K562 (cell line): Measurements from ENCODE around the gene ZNRD2. TPM values are rescaled to one million over a fixed set of nuclear protein-coding genes. Genes with fewer than 3 reads are reported as not detected.

ENCODE experiments used
- BHLHE40 ChIP-seq: IDR thresholded peaks from 2 replicates; pipeline ENCODE4 v1.6.1; 2011; ENCODE audit warnings: low read length, improper control_type of control experiment
- BRD9 ChIP-seq: fragments of 450-650 bp; IDR thresholded peaks from 2 replicates; pipeline ENCODE4 v1.6.1; 2018; ENCODE audit warnings: low read depth; ENCODE audit not compliant: partially characterized antibody
- ETV5 ChIP-seq: sonication (generic); formaldehyde crosslinking; IDR thresholded peaks from 2 replicates; pipeline ENCODE4 v1.4.0; 2020; ENCODE audit warnings: low read depth, mild to moderate bottlenecking, missing genetic modification reagents
- FOXP1 ChIP-seq: sonication (generic); formaldehyde crosslinking; IDR thresholded peaks from 2 replicates; pipeline ENCODE4 v1.8.0; 2022; ENCODE audit warnings: mild to moderate bottlenecking, missing genetic modification reagents
- NCOR1 ChIP-seq: fragments of 450-650 bp; IDR thresholded peaks from 2 replicates; pipeline ENCODE4 v1.6.1; 2016; ENCODE audit warnings: mild to moderate bottlenecking, moderate library complexity
- PHTF2 ChIP-seq: fragments of 250-450 bp; sonication (Bioruptor Pico); IDR thresholded peaks from 2 replicates; pipeline ENCODE4 v1.5.0; 2021; ENCODE audit warnings: mild to moderate bottlenecking
- PYGO2 ChIP-seq: fragments of 450-650 bp; IDR thresholded peaks from 2 replicates; pipeline ENCODE4 v1.6.1; 2016; ENCODE audit warnings: mild to moderate bottlenecking, missing genetic modification characterization, moderate library complexity, missing compliant biosample characterization
- SAFB ChIP-seq: fragments of 200-400 bp; formaldehyde crosslinking; IDR thresholded peaks from 2 replicates; pipeline ENCODE4 v1.6.1; 2017; ENCODE audit warnings: low read depth, low read length, borderline replicate concordance
- SIN3A ChIP-seq, 2 experiments: fragments of 150-350 bp in 1 of 2; IDR thresholded peaks; 2 replicates each; pipeline ENCODE4 v1.6.1; 2011 to 2016; ENCODE audit warnings: borderline replicate concordance in 2 of 2, low read depth in 2 of 2, low read length in 2 of 2, mild to moderate bottlenecking in 2 of 2, moderate library complexity in 2 of 2; ENCODE audit not compliant: control insufficient read depth in 1 of 2
- ZNF830 ChIP-seq: fragments of 250-450 bp; sonication (Bioruptor Pico); IDR thresholded peaks from 2 replicates; pipeline ENCODE4 v1.5.0; 2021; ENCODE audit warnings: mild to moderate bottlenecking
- polyA plus RNA-seq, 8 experiments: library from polyadenylated mRNA; depleted of rRNA in 4 of 8; stranded (reverse) in 5 of 8; unstranded in 3 of 8; fragments of >200 nt; fragmentation: Nextera tagmentation in 2 of 8; fragmentation: Illumina TruSeq in 1 of 8; extraction: Ambion mirVana in 2 of 8; extraction: Trizol in 1 of 8; gene quantifications; 2 replicates each; pipeline versions ENCODE4 v1.2.1 to v1.2.3, GENCODE V29; 2011 to 2014; ENCODE audit warnings: inconsistent platforms in 1 of 8, missing spikeins in 1 of 8
- total RNA-seq, 7 experiments: library from RNA; depleted of rRNA in 6 of 7; stranded (reverse); fragments of >200 nt in 6 of 7; fragmentation: Illumina TruSeq in 2 of 7; extraction: Trizol in 2 of 7; gene quantifications; 2 replicates each; pipeline versions ENCODE4 v1.2.1 to v1.2.3, GENCODE V29; 2011 to 2021; ENCODE audit warnings: low replicate concordance in 1 of 7
- TF ChIP-seq, protein P1 (sequence below): fragments of 250-450 bp; sonication (Bioruptor Pico); IDR thresholded peaks from 2 replicates; pipeline ENCODE4 v1.5.0; 2021; ENCODE audit warnings: mild to moderate bottlenecking, moderate library complexity
- TF ChIP-seq, protein P2 (sequence below): sonication (generic); formaldehyde crosslinking; IDR thresholded peaks from 2 replicates; pipeline ENCODE4 v1.8.0; 2023; ENCODE audit warnings: missing genetic modification reagents, mild to moderate bottlenecking, borderline replicate concordance
- TF ChIP-seq, protein P3 (sequence below): fragments of 250-450 bp; sonication (Bioruptor Pico); IDR thresholded peaks from 2 replicates; pipeline ENCODE4 v1.5.0; 2022; ENCODE audit warnings: mild to moderate bottlenecking

Gene ZNRD2
- total and polyA plus RNA-seq, 9 of the 15 experiments (the other 6 are each of a cell fraction or from before 2014, with no cell fraction given) = 13.4 to 129 (median 60.4) TPM

DNA sequence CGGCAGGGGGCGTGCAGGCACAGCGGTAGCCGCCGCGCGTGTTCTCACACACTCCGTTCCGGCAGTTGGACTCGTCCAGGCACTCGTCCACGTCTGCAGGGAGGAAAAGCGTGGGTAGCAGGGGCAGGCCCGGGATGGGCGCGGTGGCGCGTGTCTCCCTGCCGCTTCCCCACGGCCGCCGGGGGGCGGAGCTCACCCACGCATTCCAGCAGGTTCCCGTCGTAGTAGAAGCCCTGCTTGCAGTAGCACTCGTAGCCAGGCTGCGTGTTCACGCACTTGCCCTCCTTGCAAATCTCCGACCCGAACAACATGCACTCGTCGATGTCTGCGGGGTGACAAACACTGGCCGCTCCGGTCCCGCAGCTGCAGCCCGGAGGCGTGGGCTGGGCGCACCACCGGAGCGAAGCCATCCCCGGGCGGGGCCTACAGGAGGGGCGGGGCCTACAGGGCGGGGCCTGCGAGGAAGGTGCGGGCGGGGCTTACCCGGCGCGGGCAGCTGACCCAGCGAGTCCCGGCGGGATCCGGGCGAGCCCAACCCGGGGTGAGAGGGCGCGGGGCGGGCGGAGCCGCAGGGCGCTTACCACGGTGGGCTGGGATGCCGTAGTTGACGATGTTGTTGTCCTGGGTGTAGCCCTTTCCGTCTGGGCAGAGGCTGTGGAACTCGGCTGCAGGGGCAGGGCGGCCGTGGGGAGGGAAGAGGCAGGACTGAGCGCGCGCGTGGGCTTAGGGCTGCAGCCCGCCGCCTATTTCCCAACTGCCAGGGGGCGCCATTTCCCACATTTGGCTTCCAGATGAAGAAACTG lies 29.8 kb upstream of the ZNRD2 start (continued):
- TF ChIP-seq, protein P1, sequence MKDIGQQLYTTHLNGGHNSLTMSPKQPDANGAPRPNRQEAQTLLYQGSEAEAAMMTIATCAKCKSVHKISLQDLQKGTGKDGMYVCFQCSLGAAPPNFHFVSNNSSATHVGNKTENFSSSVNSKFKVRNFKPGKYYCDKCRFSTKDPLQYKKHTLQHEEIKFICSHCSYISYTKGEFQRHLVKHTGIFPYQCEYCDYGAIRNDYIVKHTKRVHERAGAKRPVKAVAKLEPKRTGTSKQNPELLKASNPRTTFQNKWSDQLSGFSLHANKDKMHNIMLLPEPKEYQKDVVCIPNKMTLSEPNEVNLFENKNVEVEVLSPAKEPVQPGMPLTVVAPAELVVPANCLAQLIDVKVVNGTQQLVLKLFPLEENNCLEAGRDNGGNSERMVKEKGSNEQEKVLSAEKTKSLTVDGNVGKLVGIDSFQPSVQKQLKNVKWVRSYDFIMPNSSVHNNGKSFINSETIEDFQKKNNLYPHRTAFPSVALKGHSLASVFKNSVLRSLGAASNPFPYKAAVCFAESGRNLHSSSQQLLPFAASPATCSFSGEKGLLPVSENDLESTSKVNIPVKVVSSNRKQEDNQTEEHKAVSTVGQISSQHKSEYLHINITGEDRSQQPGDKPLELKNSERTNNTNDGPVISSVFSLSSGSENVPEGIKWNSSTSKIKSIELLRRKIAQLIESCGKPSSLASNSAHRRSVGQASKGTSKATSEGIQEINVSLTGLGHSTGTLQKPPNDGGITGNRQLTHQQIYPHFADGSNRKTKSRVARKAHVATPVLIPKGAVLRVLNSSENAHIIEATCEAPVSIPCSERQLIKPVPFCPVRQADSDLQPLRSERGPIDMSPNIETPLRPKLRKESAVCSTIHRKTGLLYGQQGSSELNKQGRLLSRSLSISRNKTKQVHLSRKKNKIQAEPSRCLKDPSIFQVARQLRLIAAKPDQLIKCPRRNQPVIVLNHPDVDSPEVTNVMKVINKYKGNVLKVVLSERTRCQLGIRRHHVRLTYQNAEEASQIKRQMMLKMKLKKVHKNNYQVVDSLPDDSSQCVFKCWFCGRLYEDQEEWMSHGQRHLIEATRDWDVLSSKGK (CRISPR knock-in tag) = no peak
- TF ChIP-seq FOXP1 (CRISPR knock-in tag) (no peak; the same call in 1 of the 2 replicates), SIN3A (IDR thresholded peaks at IDR 0.05; ENCODE audit: borderline replicate concordance in 2 of 2, control insufficient read depth in 1 of 2, low read depth in 2 of 2, low read length in 2 of 2) (peak; percentile 63; a peak in 3 of 4 replicates), NCOR1 (no peak), ZNF830 (CRISPR knock-in tag) (no peak), ETV5 (CRISPR knock-in tag) (peak; percentile 39; the same call in 1 of the 2 replicates), BHLHE40 (no peak), SAFB (peak; percentile 94), PHTF2 (CRISPR knock-in tag) (no peak), PYGO2 (tag) (no peak), BRD9 (no peak)
- TF ChIP-seq, protein P2, sequence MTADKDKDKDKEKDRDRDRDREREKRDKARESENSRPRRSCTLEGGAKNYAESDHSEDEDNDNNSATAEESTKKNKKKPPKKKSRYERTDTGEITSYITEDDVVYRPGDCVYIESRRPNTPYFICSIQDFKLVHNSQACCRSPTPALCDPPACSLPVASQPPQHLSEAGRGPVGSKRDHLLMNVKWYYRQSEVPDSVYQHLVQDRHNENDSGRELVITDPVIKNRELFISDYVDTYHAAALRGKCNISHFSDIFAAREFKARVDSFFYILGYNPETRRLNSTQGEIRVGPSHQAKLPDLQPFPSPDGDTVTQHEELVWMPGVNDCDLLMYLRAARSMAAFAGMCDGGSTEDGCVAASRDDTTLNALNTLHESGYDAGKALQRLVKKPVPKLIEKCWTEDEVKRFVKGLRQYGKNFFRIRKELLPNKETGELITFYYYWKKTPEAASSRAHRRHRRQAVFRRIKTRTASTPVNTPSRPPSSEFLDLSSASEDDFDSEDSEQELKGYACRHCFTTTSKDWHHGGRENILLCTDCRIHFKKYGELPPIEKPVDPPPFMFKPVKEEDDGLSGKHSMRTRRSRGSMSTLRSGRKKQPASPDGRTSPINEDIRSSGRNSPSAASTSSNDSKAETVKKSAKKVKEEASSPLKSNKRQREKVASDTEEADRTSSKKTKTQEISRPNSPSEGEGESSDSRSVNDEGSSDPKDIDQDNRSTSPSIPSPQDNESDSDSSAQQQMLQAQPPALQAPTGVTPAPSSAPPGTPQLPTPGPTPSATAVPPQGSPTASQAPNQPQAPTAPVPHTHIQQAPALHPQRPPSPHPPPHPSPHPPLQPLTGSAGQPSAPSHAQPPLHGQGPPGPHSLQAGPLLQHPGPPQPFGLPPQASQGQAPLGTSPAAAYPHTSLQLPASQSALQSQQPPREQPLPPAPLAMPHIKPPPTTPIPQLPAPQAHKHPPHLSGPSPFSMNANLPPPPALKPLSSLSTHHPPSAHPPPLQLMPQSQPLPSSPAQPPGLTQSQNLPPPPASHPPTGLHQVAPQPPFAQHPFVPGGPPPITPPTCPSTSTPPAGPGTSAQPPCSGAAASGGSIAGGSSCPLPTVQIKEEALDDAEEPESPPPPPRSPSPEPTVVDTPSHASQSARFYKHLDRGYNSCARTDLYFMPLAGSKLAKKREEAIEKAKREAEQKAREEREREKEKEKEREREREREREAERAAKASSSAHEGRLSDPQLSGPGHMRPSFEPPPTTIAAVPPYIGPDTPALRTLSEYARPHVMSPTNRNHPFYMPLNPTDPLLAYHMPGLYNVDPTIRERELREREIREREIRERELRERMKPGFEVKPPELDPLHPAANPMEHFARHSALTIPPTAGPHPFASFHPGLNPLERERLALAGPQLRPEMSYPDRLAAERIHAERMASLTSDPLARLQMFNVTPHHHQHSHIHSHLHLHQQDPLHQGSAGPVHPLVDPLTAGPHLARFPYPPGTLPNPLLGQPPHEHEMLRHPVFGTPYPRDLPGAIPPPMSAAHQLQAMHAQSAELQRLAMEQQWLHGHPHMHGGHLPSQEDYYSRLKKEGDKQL (CRISPR knock-in tag) = no peak
- TF ChIP-seq, protein P3, sequence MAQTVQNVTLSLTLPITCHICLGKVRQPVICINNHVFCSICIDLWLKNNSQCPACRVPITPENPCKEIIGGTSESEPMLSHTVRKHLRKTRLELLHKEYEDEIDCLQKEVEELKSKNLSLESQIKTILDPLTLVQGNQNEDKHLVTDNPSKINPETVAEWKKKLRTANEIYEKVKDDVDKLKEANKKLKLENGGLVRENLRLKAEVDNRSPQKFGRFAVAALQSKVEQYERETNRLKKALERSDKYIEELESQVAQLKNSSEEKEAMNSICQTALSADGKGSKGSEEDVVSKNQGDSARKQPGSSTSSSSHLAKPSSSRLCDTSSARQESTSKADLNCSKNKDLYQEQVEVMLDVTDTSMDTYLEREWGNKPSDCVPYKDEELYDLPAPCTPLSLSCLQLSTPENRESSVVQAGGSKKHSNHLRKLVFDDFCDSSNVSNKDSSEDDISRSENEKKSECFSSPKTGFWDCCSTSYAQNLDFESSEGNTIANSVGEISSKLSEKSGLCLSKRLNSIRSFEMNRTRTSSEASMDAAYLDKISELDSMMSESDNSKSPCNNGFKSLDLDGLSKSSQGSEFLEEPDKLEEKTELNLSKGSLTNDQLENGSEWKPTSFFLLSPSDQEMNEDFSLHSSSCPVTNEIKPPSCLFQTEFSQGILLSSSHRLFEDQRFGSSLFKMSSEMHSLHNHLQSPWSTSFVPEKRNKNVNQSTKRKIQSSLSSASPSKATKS (CRISPR knock-in tag) = no peak
